ENCODE results near the gene MMS22L. TPM values are rescaled to one million over a fixed set of nuclear protein-coding genes. Genes with fewer than 3 reads are reported as not detected.

MMS22L gene
- polyA plus RNA-seq, 3 donors from 2014 or later = 1.6 to 15.1 (median 4.3) TPM

- Mint-ChIP-seq H3K4me1 (no peaks in the 10 kb centered on the region), H3K27me3 (ENCODE audit: low read depth in 3 of 3) (peaks cover 0 to 8% (median 6%) of the 10 kb centered on the region in 3 donors), H3K9me3 (peaks cover 0 to 13% (median 6%) of the 10 kb centered on the region in 6 donors), H3K4me3 (no peak overlapping the region), H3K27ac (no peak overlapping the region), H3K36me3 (peaks cover 0 to 3% (median 0%) of the 10 kb centered on the region in 3 donors)
- no peak for DNase-seq
Measured at GRCh38 chr6:97120511-97120910, 162.5 kb downstream of the MMS22L start.

DNA sequence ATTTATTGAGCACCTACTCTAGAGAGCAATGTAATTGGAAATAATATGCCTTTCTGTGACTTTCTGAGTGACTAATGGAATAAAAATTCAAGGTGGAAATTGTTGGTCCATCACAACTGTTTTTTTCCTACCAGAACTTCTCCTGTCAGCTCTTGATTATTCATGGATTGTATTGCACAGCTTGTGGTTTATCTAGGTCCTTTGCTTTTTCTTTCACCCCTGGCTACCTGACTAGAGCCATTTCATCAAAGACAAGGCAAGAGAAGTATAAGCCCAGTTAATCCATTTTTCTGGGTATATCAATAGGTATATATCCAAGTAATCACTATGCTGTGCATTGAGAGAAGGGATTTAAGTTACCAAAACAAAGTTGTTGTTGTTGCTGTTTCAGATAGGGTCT is 168.4 kb downstream of the MMS22L start:
- H3K4me1 Mint-ChIP-seq = peaks cover 0 to 4% of the 10 kb centered on the region in 2 donors
- peaks cover 0 to under 1% (median 0%) of the 10 kb centered on the region in 6 donors for H3K9me3 Mint-ChIP-seq
- H3K4me3 Mint-ChIP-seq = no peak overlapping the region
- no peak overlapping the region for H3K27ac Mint-ChIP-seq
- H3K36me3 Mint-ChIP-seq = no peaks in the 10 kb centered on the region
- no peak for DNase-seq
- H3K27me3 Mint-ChIP-seq (ENCODE audit: low read depth in 3 of 3) = peaks cover 0 to 3% (median 0%) of the 10 kb centered on the region in 3 donors

- peaks cover 0 to 3% (median 0%) of the 10 kb centered on the region in 3 donors for H3K27me3 Mint-ChIP-seq (ENCODE audit: low read depth in 3 of 3)
- H3K9me3 Mint-ChIP-seq = no peaks in the 10 kb centered on the region
- no peak for DNase-seq
- H3K27ac Mint-ChIP-seq = no peak overlapping the region
- H3K4me1 Mint-ChIP-seq = peaks cover 0 to 4% of the 10 kb centered on the region in 2 donors
- no peak overlapping the region for H3K4me3 Mint-ChIP-seq
- no peaks in the 10 kb centered on the region for H3K36me3 Mint-ChIP-seq
Measured at GRCh38 chr6:97113170-97113569, 169.8 kb downstream of the MMS22L start.

DNA sequence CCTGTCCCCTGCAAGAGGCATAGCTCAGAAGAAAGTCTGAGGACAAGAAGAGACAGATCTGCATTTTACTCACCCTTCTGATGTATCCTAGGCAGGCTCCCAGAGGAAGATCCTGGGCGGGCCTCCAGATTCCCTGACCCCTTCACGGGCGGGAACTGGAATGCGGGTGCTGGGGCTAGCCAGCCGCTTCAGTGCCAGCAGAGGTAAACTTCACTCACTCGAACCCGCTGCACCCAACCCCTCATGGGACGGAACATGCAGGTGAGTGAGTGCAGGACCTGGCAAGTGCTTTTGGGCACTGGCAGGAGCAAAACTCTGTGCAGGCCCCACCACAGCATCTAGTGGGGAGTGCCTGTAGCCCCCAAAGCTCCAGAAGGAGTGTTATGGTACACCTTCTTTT is 171.8 kb downstream of the MMS22L start:
- Mint-ChIP-seq H3K27me3 (ENCODE audit: low read depth in 3 of 3) (peaks cover 0 to 2% (median 0%) of the 10 kb centered on the region in 3 donors), H3K4me1 (peaks cover 0 to 4% of the 10 kb centered on the region in 2 donors), H3K9me3 (no peaks in the 10 kb centered on the region), H3K4me3 (no peak overlapping the region), H3K36me3 (no peaks in the 10 kb centered on the region), H3K27ac (no peak overlapping the region)
- DNase-seq = no peak

DNA sequence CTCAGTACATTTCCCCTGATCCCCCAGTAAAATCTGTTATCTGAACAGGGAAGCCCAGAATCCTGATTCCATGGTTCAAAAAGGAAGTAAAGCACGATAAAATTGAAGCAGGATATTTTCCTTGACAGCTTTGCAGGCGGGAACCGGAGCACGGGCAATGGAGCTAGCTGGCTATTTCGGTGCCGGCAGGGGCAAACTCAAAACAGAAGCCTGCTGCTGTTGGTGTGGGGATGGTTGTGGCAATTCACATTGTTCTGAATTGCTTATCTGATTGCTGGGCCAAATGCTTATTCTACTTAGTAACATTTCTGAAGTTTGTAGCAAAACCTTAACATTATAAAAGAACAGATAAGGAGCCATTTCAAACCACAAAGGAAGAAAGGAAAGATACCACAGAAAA is 172.4 kb downstream of the MMS22L start:
- H3K36me3 Mint-ChIP-seq = no peaks in the 10 kb centered on the region
- H3K9me3 Mint-ChIP-seq = no peaks in the 10 kb centered on the region
- H3K4me1 Mint-ChIP-seq = peaks cover 0 to 4% of the 10 kb centered on the region in 2 donors
- H3K27ac Mint-ChIP-seq = no peak overlapping the region
- no peak overlapping the region for H3K4me3 Mint-ChIP-seq
- DNase-seq = no peak
- H3K27me3 Mint-ChIP-seq (ENCODE audit: low read depth in 3 of 3) = peaks cover 0 to 2% (median 0%) of the 10 kb centered on the region in 3 donors

DNA sequence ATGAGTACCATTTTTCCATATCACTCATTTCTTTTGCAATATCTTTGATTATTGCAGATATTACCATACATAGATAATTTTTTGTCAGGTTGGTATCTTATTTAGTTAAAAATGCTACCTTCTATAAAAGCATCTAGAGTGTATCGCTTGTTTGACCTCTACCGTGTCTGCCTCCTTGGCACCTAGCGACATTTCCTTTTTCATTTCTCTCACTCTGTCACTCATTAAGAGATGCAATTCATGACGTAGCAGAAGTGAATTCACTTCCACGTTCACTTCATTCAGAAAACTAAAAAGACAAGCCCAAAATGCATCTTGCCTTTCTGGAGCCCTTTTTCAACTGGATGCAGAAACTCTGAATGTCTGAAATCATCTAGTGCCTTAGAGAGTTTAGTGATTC is 172.9 kb downstream of the MMS22L start:
- no peak overlapping the region for H3K4me3 Mint-ChIP-seq
- no peaks in the 10 kb centered on the region for H3K36me3 Mint-ChIP-seq
- no peaks in the 10 kb centered on the region for H3K9me3 Mint-ChIP-seq
- H3K27me3 Mint-ChIP-seq (ENCODE audit: low read depth in 3 of 3) = peaks cover 0 to 2% (median 0%) of the 10 kb centered on the region in 3 donors
- DNase-seq = no peak
- H3K4me1 Mint-ChIP-seq = peaks cover 0 to 4% of the 10 kb centered on the region in 2 donors
- H3K27ac Mint-ChIP-seq = no peak overlapping the region

- Mint-ChIP-seq H3K4me1 (peaks cover 0 to 4% of the 10 kb centered on the region in 2 donors), H3K36me3 (no peaks in the 10 kb centered on the region), H3K4me3 (no peak overlapping the region), H3K9me3 (no peaks in the 10 kb centered on the region), H3K27ac (no peak overlapping the region), H3K27me3 (ENCODE audit: low read depth in 3 of 3) (peaks cover 0 to 2% (median 0%) of the 10 kb centered on the region in 3 donors)
- no peak for DNase-seq
Measured at GRCh38 chr6:97109444-97109843, 173.6 kb downstream of the MMS22L start.

DNA sequence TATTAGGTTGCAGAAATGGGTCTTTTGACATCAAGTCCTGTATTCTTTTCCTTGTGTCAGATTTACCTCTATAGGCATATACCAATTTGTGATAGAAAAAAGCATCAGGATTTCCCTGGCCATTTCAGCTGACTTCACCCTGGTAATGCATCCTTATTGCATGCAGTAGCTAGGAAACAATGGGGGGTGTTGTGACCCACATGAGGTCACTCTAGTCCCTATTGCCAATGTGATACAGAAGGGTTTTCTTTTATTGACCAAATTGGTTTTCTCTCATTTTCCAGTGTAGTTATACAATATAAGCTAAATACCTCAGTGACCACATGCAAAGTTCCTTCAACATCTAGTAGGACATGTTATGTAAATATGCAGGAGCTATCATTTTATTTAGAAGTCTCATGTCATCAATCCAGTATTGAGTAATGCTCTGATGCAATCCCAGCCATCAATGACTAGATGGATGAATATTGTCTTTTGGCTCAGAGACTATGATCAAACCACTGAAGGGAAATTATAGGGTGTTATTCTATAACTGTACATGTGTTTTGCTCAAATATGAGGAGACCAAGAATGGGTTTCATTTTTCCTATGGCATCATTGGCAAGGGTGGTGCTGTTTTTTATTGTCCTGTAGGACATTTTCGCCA is 180.7 kb downstream of the MMS22L start:
- Mint-ChIP-seq H3K36me3 (no peaks in the 10 kb centered on the region), H3K9me3 (no peaks in the 10 kb centered on the region), H3K27me3 (ENCODE audit: low read depth in 3 of 3) (peaks cover 0 to 3% (median 2%) of the 10 kb centered on the region in 3 donors), H3K27ac (no peak overlapping the region), H3K4me1 (peaks cover 0 to 5% of the 10 kb centered on the region in 2 donors), H3K4me3 (no peak overlapping the region)
- DNase-seq = no peak

DNA sequence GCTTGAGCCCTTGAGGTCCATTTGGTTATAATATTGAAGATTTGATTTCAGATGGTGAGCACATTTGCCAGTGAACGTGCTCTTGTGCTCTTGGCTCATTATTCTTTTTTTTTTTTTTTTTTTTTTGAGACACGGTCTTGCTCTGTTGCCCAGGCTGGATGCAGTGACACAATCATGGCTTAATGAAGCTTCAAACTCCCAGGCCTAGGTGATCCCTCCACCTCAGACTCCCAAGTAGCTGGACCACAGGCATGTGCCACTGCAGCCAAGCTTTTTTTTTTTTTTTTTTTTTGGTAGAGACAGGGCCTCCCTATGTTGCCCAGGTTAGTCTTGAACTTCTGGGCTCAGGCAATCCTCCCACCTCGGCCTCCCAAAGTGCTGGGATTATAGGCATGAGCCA is 182.3 kb downstream of the MMS22L start:
- no peak overlapping the region for H3K27ac Mint-ChIP-seq
- peaks cover 2 to 3% (median 2%) of the 10 kb centered on the region in 3 donors for H3K27me3 Mint-ChIP-seq (ENCODE audit: low read depth in 3 of 3)

GRCh38 chr6:97097068-97098047 is 185.7 kb downstream of the MMS22L start:
- H3K36me3 Mint-ChIP-seq = no peaks in the 10 kb centered on the region
- H3K27ac Mint-ChIP-seq = no peak overlapping the region

More for the DNA sequence above, 182.3 kb downstream of the MMS22L start:
- Mint-ChIP-seq H3K36me3 (no peaks in the 10 kb centered on the region), H3K4me1 (peaks cover 0 to 6% of the 10 kb centered on the region in 2 donors), H3K4me3 (no peak overlapping the region), H3K9me3 (no peaks in the 10 kb centered on the region)
- no peak for DNase-seq

GRCh38 chr6:97095311-97095850 is 187.6 kb downstream of the MMS22L start:
- H3K4me1 Mint-ChIP-seq = peaks cover 0 to 6% of the 10 kb centered on the region in 2 donors
- no peak overlapping the region for H3K27ac Mint-ChIP-seq
- H3K27me3 Mint-ChIP-seq (ENCODE audit: low read depth in 3 of 3) = peaks cover 2 to 3% (median 2%) of the 10 kb centered on the region in 3 donors
- no peaks in the 10 kb centered on the region for H3K36me3 Mint-ChIP-seq
- H3K4me3 Mint-ChIP-seq = no peak overlapping the region
- no peak for DNase-seq
- no peaks in the 10 kb centered on the region for H3K9me3 Mint-ChIP-seq

More at GRCh38 chr6:97097068-97098047, 185.7 kb downstream of the MMS22L start:
- no peaks in the 10 kb centered on the region for H3K9me3 Mint-ChIP-seq
- peaks cover 0 to 6% of the 10 kb centered on the region in 2 donors for H3K4me1 Mint-ChIP-seq
- H3K4me3 Mint-ChIP-seq = no peak overlapping the region
- peaks cover 2 to 3% (median 2%) of the 10 kb centered on the region in 3 donors for H3K27me3 Mint-ChIP-seq (ENCODE audit: low read depth in 3 of 3)
- no peak for DNase-seq

- H3K4me3 Mint-ChIP-seq = no peak overlapping the region
- no peak overlapping the region for H3K27ac Mint-ChIP-seq
- H3K4me1 Mint-ChIP-seq = peaks cover 0 to 6% of the 10 kb centered on the region in 2 donors
- DNase-seq = no peak
- H3K27me3 Mint-ChIP-seq (ENCODE audit: low read depth in 3 of 3) = peaks cover 0 to 3% (median 2%) of the 10 kb centered on the region in 3 donors
- no peaks in the 10 kb centered on the region for H3K9me3 Mint-ChIP-seq
- no peaks in the 10 kb centered on the region for H3K36me3 Mint-ChIP-seq
Measured at GRCh38 chr6:97094376-97094775, 188.6 kb downstream of the MMS22L start.

DNA sequence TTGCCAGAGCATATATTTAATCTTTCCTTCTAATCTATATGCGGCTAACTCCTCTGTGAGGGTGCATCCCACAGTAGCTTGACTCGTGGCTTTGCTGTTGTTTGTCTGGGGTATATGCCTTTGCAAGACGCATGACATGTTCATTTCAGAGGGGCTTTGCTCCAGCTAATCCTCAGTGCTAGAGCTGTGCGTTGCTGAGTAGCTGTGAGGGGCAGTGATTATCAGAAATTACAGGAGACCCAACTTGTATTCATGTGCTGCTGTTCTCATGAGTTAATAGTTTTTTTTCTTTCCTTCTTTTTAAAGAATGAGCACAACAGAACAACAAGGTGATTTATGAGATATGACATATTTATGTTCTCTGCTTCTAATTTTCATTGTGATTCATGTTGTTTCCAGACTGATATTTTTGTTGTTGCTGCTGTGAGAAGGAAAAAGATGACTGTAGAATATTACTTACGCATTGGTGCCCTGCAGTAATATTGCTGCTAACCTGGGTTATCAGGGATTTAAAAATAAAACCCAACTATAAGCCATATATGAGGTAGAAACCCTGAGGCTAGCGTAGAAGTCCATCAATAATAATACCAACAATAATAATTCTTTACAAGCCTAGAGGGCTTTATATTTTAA is 190.2 kb downstream of the MMS22L start:
- no peak for DNase-seq
- Mint-ChIP-seq H3K4me3 (no peak overlapping the region), H3K27me3 (ENCODE audit: low read depth in 3 of 3) (peaks cover 0 to 3% (median 2%) of the 10 kb centered on the region in 3 donors)

More for the DNA sequence above, 190.2 kb downstream of the MMS22L start:
- H3K4me1 Mint-ChIP-seq = peaks cover 0 to 6% of the 10 kb centered on the region in 2 donors
- no peaks in the 10 kb centered on the region for H3K36me3 Mint-ChIP-seq
- H3K27ac Mint-ChIP-seq = no peak overlapping the region
- no peaks in the 10 kb centered on the region for H3K9me3 Mint-ChIP-seq

Data from immature natural killer cell (primary cell).